GM21529 (cell line): ENCODE results near the gene HOXB5.

Source experiments
- ATAC-seq: cut with Tn5 transposase; IDR thresholded peaks from one replicate; pipeline ENCODE4 v1.9.1; 2021; ENCODE audit not compliant: unreplicated experiment

The HOXB5 gene

GRCh38 chr17:48551596-48552465, 41.7 kb downstream of the HOXB5 start:
- no peak for ATAC-seq

- no peak for ATAC-seq
These were observed 42.4 kb downstream of the HOXB5 start for GRCh38 chr17:48551214-48551555.

GRCh38 chr17:48550502-48551213, 42.9 kb downstream of the HOXB5 start:
- no peak for ATAC-seq

GRCh38 chr17:48549914-48550501, 43.6 kb downstream of the HOXB5 start:
- no peak for ATAC-seq

- no peak for ATAC-seq
These were observed 44.3 kb downstream of the HOXB5 start for GRCh38 chr17:48549281-48549630.

- ATAC-seq, result no peak
These were observed 44.9 kb downstream of the HOXB5 start for GRCh38 chr17:48548523-48549280.

- ATAC-seq, result no peak
These were observed 45.6 kb downstream of the HOXB5 start for GRCh38 chr17:48547808-48548522.

GRCh38 chr17:48546924-48547807, 46.4 kb downstream of the HOXB5 start:
- ATAC-seq, result no peak

GRCh38 chr17:48546137-48546923, 47.2 kb downstream of the HOXB5 start:
- ATAC-seq, result no peak

GRCh38 chr17:48545539-48545938, 48.0 kb downstream of the HOXB5 start:
- no peak for ATAC-seq

GRCh38 chr17:48545022-48545375, 48.6 kb downstream of the HOXB5 start, which contains the start of gene HOXB2:
TSS of gene HOXB2 (minus strand) at chr17:48545109. CDS start at chr17:48544911, 198 bp downstream.
- no peak for ATAC-seq

- no peak for ATAC-seq
These were observed 49.1 kb downstream of the HOXB5 start for GRCh38 chr17:48544349-48545021.

- ATAC-seq, result no peak
These were observed 49.7 kb downstream of the HOXB5 start for GRCh38 chr17:48543854-48544348.

- no peak for ATAC-seq
These were observed 50.3 kb downstream of the HOXB5 start for GRCh38 chr17:48543107-48543853.

GRCh38 chr17:48542698-48543106, 50.9 kb downstream of the HOXB5 start:
- ATAC-seq, result no peak

GRCh38 chr17:48542114-48542656, 51.4 kb downstream of the HOXB5 start:
- no peak for ATAC-seq

GRCh38 chr17:48541577-48542113, 51.9 kb downstream of the HOXB5 start:
- ATAC-seq, result no peak
